GM19467 (cell line): ENCODE results near the gene LGI2.

Source experiments
- ATAC-seq: cut with Tn5 transposase; IDR thresholded peaks from one replicate; pipeline ENCODE4 v1.9.1; 2021; ENCODE audit warnings: mild to moderate bottlenecking, moderate library complexity; ENCODE audit not compliant: unreplicated experiment

The LGI2 gene

GRCh38 chr4:24968278-24968677, 62.5 kb downstream of the LGI2 start:
- ATAC-seq: no peak

- ATAC-seq: no peak
Observed at GRCh38 chr4:24967346-24967745, 63.4 kb downstream of the LGI2 start.

GRCh38 chr4:24966076-24966475, 64.7 kb downstream of the LGI2 start:
- ATAC-seq: no peak

- ATAC-seq: no peak
Observed at GRCh38 chr4:24965627-24966026, 65.1 kb downstream of the LGI2 start.

GRCh38 chr4:24963277-24963676, 67.5 kb downstream of the LGI2 start:
- ATAC-seq: no peak

- ATAC-seq: no peak
Observed at GRCh38 chr4:24957886-24958285, 72.9 kb downstream of the LGI2 start.

- ATAC-seq: no peak
Observed at GRCh38 chr4:24956763-24957162, 74.0 kb downstream of the LGI2 start.

- ATAC-seq: no peak
Observed at GRCh38 chr4:24956091-24956490, 74.7 kb downstream of the LGI2 start.

GRCh38 chr4:24952667-24953066, 78.1 kb downstream of the LGI2 start:
- ATAC-seq: no peak

GRCh38 chr4:24949970-24950369, 80.8 kb downstream of the LGI2 start:
- no peak for ATAC-seq
